ENCODE data around the gene UPF1.

Gene UPF1

DNA sequence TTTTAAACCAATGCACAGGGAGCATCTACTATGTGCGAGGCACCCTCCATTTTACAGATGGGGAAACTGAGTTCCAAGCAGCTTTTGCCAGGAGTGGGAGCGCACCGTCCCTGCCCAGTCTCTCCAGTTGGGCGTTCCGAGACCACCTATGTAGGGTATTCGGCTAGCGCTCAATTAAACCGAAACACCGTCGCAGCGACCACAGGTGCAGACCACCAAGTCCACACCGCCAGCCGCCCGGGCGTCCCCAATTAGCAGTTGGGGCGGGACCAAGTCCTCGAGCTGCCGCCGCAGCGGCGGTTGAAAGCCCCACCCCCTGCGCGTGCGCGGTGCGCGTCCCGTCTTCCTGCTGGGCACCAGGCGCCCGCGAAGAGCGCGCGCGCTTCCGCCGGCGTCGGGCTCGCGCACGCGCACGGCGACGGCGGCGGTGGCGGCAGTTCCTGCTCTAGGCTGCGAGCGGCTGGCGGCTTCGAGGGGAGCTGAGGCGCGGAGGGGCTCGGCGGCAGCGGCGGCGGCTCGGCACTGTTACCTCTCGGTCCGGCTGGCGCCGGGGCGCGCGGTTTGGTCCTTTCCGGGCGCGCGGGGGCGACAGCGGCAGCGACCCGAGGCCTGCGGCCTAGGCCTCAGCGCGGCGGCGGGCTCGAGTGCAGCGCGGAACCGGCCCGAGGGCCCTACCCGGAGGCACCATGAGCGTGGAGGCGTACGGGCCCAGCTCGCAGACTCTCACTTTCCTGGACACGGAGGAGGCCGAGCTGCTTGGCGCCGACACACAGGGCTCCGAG, at the start of gene UPF1:
Gene UPF1 (plus strand): TSS at position 436 of the 782 bp plus-strand sequence. CDS start 251 bp downstream, at position 687.
- peak; percentile 94 for DNase-seq (ENCODE audit: low spot score)

DNA sequence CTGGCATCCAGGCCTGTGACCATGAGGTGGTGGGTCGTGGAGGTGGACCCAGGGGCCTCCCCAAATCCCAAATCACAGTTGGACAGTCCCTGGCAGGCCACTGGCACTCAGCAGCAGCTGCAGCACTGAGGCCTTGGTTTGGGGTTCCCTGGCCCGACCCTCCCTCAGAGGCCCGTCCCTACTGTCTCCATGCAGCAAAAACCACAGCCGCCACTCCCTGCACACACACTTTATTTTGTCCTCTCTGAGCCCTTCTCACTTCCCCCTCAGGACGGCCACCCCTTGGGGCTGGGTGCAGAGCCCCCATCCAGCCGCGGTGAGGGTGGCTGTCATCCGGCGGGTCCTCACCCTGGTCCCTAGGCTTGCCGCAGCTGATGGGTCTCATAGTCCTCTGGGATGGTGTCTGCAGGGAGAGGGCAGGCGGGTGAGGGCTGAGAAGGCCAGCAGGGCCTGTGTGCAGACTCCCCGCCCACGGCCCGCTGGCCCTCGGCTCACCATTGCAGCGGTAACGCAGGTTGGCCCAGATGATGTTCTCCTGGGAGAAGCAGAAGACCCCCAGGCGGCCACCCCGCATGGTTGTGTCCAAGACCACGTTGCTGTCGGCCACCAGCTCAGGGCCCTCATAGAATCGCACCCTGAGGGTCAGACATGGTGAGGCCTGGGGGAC, 49.1 kb upstream of the UPF1 start:
- DNase-seq (ENCODE audit: low spot score): no peak

DNA sequence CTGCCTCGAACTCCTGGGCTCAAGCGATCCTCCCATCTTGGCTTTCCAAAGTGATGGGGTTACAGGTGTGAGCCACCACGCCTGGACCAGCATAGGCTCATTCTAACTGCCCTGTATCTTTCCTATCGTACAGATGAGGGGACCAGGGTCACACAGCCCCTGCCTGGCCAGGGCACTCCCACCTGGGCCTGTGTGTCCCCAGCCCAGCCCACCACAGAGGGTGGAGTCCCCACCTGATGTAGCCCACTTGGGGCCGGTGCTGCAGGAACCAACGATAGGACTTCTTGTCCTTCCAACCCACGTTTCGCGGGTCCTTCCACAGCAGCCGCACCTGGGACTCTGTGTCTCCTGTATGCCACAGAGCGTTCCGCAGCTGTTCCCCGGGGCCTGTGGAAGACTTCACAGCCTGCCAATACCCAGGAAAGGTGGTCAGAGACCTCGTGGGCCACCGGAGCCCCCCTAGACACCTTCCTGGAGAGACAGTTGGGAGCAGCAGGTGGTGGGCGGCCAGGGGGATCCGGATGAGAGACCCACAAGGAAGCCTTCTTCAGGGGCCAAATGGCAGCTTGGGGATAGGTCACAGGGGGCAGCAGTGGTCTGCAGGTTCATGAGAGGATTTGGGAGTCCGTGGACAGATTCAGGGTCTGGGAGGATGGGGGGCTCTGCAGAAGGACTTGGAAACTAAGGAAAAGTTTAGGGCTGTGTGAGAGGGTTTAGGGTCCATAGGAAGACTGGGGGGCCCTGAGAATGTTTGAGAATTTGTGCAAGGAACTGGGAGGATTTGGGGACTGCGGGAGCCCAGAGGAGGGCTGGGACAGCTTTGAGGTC, 47.6 kb upstream of the UPF1 start:
- no peak for DNase-seq (ENCODE audit: low spot score)

- no peak for DNase-seq (ENCODE audit: low spot score)
Observed at GRCh38 chr19:18784786-18785120, 47.0 kb upstream of the UPF1 start.

GRCh38 chr19:18785179-18786124, 46.3 kb upstream of the UPF1 start:
- DNase-seq (ENCODE audit: low spot score): no peak

GRCh38 chr19:18788529-18789421, 43.0 kb upstream of the UPF1 start:
- DNase-seq (ENCODE audit: low spot score): no peak

- no peak for DNase-seq (ENCODE audit: low spot score)
Observed at GRCh38 chr19:18789422-18789869, 42.3 kb upstream of the UPF1 start.

GRCh38 chr19:18789883-18790565, 41.7 kb upstream of the UPF1 start:
- no peak for DNase-seq (ENCODE audit: low spot score)

GRCh38 chr19:18790566-18791314, 41.0 kb upstream of the UPF1 start, which contains the start of gene COMP:
Gene COMP (minus strand): TSS chr19:18791305. CDS start chr19:18791269, 36 bp downstream.
- DNase-seq (ENCODE audit: low spot score): no peak

GRCh38 chr19:18791315-18791678, 40.5 kb upstream of the UPF1 start:
- DNase-seq (ENCODE audit: low spot score): no peak

DNA sequence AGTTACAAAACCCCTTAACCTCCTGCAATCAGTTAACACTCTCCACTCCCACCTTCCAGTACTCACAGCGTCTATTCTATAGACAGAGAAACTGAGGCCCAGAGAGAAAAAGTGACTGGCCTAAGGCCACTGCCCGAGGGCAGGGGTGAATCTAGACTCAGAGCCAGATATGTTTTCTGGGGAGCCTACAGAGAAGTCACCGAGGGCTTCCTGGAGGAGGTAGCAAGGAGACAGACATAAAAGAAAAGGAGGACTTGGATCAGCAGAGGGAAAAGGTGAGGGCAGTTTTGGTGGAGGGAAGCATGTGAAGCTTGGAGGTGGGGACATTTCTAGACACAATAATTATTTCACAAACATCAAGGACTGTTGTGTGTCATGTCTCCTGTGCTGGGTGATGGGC, 39.1 kb upstream of the UPF1 start:
- no peak for DNase-seq (ENCODE audit: low spot score)

DNA sequence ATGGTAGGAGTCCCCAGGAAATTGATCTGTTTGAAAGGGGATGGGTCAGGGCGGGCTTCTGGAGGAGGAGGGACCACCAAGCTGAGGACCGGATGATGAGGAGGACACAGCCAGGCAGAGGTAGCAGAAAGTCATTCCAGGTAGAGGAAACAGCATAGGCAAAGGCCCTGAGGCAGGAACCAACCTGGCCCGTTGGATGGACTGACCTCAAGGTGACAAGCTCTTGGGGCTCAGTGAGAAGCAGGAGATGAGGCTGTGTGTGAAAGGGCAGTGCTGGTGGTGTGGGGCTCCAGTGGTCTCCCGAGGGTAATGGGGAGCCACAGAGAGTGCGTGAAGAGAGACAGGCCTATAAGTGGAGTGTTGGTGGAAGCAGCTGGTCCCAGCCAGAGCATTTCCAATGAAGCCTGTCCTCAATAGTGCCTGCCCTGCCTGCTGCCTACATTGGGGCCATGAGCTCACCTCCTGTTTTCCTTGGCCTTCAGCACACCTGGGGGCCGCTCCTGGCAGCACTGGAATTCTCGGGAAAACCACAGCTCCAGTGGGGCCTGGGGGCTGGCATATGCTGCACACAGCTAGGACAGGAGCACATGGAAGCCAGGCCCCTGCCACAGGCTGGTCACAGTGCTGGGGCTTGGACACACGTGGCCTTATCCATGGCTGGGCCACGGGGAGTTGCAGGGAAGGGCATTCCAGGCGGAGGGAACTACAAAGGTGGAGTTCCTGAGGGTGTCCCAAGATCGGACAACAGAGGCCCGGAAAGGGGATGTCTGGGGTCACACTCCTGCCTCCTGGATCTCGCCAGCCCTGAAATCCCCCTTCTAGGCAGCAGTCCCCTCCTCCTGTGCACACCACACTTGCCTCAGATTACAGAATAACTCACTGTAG, 38.4 kb upstream of the UPF1 start:
- DNase-seq (ENCODE audit: low spot score): no peak

DNA sequence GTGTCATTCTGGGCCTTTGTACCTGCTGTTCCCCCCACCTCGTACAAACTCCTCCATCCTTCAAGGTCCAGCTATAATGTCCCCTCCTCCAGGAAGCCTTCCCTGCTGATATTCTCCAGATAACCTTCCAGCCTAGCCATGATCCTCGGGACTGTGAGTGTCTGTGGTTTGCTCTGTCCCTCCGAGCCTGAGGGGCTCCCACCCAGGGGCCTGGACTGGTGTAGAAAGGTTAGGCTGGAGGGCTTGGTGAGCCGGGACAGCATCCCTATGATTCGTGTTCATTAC, 37.8 kb upstream of the UPF1 start:
- no peak for DNase-seq (ENCODE audit: low spot score)

GRCh38 chr19:18794692-18795091, 37.1 kb upstream of the UPF1 start:
- no peak for DNase-seq (ENCODE audit: low spot score)

DNA sequence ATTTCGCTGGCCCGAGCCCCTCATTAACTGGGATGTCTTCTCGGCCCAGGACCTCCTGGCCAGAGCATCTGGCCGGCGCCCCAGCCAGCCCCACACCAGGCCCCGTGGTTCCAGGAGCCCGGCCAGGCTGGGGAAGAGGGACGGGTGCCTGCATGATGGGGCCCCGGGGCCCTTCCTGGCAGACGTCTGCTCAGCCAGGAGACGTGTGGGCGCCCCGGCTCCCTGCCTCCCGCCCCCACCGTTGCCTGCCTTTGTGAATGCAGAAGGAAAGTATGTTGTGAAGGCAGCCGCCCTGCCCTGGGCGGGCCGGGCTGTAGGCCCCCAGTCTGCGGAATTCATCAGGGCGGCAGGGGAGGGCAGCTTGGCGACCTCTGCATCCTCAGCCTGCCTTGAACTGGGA, 36.2 kb upstream of the UPF1 start:
- DNase-seq (ENCODE audit: low spot score): no peak

- DNase-seq (ENCODE audit: low spot score): no peak
Observed at GRCh38 chr19:18796239-18796638, 35.5 kb upstream of the UPF1 start.

GRCh38 chr19:18798384-18799352, 33.1 kb upstream of the UPF1 start:
- no peak for DNase-seq (ENCODE audit: low spot score)
